T-helper 1 cell treated with Interleukin-12 subunit alpha and Interleukin-12 subunit beta and Interleukin-4 antibody, amounts not matched to agents 30 ng/mL and 1 ng/mL, for 36 hours (primary cell): Measurements from ENCODE around the gene PRR36. TPM values are rescaled to one million over a fixed set of nuclear protein-coding genes. Genes with fewer than 3 reads are reported as not detected.

Experiments
- intact Hi-C: fragments of 100-400 bp; cut with micrococcal nuclease; formaldehyde crosslinking; loops from one replicate; pipeline ENCODE4 v1.15.1; 2024
- total RNA-seq: library from RNA; stranded (reverse); gene quantifications from 2 replicates; pipeline ENCODE4 v1.2.3, GENCODE V29; 2022

The PRR36 gene
- total RNA-seq, 1 donor from 2014 or later: 0.34 TPM

DNA sequence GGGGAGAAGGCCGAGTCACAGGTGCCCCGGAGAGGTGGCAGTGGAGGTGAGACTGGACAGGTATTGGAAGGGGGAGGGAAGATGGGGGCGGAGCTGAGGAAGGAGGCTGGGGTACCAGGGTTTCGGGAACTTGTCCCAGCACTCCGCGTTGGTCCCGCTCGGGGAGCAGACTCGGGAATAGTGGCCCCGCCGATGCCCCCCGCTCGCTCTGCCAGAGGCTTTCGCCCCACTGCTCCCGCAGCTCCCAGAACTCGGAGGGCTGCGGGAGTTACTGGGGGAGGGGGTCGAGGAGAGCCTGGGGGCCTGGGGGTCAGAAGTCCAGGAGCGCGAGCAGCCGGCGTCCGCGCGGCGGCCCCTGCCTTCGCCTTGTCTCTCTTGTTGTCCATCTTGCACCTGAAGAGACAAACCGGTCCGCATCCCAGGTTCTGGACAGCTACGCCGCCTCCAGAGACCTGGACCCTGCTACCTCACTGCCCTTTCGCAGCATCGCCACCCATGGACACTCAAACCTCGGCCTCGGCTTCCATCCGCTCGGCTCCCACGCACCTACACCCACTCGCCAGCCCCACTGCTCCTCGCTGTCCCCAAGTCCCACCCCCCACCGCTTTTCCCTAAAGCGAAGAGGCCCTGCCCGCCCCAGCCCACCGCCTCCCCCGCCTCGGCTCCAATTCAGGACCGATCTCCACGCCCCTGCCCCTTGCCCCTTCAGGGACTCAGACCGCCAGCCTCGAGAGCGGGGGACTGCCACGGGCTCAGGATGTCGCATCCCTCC, 700 bp downstream of the PRR36 start:
- intact Hi-C loops: no loop called here

DNA sequence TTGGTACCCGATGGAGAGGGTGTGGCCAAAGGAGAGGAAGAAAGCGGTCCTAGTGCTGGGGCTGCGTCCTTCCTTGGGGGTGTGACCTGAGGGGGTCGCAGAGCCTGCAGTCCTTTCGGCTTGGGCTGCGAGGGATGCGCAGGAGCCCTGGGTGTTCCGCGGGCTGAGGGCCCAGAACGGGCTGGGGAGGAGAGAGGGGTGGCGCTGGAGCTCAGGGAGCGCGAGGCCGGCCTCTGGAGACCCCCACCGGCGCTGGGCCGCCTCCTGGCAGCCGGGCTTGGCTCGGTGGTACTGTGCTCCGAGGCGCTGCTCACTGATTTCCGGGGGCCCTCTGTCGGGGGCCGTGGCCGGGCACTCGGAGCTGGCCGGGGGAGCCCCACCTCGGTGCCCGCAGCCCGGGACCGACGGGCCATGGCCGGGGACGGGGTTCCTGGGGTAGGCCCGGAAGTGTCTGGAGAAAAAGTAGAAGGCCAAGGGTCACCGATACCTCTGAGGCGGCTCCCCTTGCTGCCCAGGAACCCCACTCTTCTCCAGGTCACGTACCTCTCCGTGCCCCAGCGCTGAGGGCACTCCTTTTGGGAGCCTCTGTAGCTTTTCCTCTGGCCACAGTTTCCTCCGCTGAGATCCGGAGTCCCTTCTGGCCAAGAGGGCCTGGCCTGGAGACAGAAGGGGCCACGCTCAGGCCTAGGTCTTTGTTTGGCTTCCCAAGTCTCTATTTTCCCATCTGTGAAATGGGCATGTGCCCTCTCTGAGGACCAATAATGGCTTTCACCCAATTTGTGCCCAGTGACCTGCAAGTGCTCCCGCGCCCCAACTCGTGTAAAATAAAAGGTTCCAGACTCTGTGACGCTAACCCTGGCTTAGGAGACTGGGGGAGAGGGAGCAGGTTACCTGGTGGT, 1.6 kb downstream of the PRR36 start:
- intact Hi-C loops: no loop called here

DNA sequence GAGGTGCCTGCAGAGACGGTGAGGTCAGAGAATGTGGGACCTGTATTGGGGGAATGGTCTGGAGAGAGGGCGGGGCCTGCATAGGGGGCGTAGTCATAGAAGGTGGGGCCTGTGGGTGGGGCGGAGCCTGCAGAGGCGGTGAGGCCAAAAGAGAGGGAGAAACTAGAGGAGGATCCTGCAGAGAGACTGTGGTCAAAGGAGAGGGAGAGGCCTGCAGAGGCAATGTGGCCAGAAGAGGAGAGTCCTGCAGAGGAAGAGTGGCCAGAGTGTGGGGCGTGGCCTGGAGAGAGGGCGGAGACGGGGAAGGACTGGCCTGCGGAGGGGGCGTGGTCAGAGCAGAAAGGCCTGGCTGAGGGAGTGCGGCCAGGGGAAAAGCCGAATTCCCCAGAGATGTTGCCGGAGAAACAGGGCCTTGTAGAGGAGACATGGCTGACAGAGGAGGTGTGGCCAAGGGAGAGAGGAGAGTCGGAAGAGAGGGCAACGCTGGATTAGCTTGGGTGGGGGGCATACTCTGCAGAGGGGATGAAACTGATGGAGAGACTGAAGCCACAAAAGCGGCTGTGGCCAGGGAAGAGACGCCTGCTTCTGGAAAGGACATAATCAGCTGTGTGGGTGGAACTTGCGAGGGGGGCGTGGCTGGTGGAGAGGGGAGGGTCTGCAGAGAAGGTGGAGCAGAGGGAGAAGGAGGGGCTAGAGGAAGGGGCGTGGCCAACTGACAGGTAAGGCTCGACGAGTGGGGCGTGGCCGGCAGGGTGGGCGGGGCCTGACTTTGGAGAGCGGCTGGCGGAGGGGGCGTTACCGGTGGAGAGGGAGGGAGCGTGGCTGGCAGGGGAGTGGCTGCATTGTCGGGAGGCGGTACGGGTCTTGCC, 2.5 kb downstream of the PRR36 start:
- intact Hi-C loops: loop anchor here (1.0 kb wide), 1 partner anchor 9 kb away; no protein-coding TSS in a partner anchor

DNA sequence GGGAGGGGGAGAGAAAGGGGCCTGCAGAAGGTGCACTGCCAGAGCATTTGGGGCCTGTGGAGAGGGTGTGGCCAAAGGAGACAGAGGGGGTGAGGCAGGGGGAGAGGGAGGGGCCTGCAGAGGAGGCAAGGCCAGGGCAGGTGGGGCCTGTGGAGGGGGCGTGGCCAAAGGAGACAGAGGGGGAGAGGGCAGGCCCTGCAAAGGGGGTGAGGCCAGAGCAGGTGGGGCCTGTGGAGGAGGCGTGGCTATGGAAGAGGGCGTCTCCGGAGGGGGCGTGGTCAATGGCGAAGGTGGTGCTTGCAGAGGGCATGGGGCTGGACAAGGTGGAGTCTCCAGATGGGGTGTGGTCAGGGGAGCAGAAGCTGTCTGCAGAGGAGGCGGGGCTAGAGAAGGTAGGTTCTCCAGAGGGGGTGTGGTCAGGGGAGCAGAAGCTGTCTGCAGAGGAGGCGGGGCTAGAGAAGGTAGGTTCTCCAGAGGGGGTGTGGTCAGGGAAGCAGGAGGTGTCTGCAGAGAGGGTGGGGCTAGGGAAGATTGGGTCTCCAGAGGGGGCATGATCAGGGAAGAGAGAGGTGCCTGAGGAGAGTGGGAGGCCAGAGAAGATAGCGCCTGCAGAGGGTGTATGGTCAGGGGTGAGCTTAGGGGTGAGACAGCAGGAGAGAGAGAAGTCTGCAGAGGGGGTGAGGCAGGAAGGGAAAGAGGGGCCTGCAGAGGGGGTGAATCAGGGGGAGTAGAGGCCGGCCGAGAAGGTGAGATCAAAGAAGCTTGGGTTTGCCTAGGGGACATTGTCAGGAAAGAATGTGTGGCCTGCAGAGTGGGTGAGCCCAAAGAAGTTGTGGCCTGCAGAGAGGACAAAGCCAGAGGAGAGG, 3.4 kb downstream of the PRR36 start:
- intact Hi-C loops: loop anchor here (1.0 kb wide), 1 partner anchor 9 kb away; no protein-coding TSS in a partner anchor

DNA sequence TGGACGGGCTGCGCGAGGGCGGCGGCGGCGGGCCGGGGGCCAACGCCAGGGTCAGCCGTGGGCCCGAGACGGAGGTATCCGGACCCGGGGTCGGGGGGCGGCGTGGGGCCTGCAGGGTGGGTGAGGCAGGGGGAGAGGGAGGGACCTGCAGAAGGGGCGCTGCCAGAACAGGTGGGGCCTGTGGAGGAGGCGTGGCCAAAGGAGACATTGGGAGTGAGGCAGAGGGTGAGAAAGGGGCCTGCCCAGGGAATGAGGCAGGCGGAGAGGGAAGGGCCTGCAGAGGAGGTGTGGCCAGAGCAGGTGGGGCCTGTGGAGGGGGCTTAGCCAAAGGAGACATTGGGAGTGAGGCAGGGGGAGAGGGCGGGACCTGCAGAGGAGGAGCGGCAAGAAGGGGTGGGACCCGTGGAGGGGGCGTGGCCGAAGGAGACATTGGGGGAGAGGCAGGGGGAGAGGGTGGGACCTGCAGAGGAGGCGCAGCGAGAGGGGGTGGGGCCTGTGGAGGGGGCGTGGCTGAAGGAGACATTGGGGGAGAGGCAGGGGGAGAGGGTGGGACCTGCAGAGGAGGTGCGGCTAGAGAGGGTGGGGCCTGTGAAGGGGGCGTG, 4.2 kb downstream of the PRR36 start:
- intact Hi-C loops: loop anchor here (1.0 to 2.0 kb wide), 8 partner anchors 17 to 671 kb away; partner anchors contain the start of genes MAP2K7, RAB11B, SNAPC2 and TRAPPC5

DNA sequence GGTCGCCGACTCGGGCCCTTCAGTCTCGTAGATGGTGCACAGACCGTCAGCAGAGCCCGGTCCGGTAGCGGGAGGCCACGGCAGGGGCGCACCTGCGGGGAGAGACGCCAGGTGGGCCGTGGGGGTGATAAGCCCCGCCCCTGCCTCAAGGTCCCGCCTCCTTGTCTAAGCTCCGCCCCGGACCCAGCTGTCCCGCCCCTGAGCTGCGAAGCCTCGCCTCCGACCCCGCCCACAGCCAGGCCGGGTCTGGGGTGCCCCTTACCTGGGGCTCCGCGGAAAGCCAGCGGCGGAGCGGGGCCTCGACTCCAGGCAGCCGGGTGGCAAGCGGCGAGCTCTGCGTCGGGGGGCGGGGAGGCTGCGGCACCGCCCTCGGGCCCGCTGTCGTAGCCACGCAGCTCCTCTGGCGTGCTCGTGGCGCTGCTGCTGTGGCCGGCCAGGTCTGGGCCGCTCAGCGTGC, 4.7 kb downstream of the PRR36 start:
- intact Hi-C loops: loop anchor here (1.0 to 2.0 kb wide), 8 partner anchors 16 to 671 kb away; partner anchors contain the start of genes MAP2K7, RAB11B, SNAPC2 and TRAPPC5

DNA sequence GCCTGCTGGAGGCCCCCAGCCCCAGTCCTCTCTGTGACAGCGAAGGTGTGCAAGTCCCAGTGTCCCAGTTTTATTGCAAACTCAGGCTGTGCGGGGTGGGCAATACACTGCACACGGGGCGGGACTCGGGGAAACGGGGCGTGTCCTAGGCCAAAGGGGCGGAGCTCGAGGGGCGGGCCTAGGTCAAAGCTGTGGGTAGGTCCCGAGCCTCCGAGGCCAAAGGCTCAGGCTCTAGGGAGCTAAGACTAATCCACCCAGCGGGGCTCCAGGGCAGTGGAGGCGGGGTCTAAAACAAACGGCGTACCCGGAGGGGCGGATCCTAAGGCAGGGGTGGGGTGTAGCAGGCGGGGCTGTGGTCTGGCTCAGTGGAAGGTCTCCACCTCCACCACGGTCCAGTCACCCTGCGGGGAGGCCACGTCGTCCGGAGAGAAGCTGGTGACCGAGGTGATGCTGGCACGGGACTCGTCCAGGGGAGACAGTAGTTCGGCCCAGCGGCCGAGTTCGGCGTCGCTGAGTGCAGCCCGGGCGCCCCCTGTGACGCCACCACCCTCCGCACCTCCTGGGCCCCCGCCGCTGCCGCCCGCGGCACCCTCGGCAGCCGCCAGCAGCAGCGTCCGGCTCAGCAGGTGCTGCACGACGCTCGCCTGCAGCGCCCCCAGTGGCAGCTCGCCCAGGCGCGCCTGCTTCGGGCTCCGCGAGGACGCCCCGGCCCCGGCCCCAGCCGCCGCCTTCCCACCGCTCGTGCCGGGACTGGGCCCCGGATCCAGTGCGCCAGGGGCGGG, 5.3 kb downstream of the PRR36 start:
- intact Hi-C loops: loop anchor here (1.0 to 2.0 kb wide), 8 partner anchors 16 to 670 kb away; partner anchors contain the start of genes MAP2K7, RAB11B, SNAPC2 and TRAPPC5

DNA sequence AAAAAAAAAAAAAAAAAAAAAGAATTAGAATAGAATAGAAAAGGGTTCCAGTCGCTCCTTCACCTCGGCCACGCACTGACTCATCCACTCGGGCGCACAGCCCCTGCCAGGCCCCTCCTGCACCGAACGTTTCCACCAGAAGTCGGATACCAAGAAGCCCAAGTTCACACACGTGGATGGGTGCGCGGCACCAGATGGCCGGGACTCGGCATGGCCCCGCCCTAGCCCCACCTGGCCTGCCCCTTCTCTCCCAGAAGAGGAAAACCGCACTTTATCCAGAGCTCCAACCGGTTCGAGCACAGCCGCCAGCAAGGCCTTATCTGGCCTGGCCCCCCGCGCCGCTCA, 5.9 kb downstream of the PRR36 start:
- intact Hi-C loops: loop anchor here (2.0 kb wide), 2 partner anchors 187 to 669 kb away; partner anchors contain the start of gene TRAPPC5

DNA sequence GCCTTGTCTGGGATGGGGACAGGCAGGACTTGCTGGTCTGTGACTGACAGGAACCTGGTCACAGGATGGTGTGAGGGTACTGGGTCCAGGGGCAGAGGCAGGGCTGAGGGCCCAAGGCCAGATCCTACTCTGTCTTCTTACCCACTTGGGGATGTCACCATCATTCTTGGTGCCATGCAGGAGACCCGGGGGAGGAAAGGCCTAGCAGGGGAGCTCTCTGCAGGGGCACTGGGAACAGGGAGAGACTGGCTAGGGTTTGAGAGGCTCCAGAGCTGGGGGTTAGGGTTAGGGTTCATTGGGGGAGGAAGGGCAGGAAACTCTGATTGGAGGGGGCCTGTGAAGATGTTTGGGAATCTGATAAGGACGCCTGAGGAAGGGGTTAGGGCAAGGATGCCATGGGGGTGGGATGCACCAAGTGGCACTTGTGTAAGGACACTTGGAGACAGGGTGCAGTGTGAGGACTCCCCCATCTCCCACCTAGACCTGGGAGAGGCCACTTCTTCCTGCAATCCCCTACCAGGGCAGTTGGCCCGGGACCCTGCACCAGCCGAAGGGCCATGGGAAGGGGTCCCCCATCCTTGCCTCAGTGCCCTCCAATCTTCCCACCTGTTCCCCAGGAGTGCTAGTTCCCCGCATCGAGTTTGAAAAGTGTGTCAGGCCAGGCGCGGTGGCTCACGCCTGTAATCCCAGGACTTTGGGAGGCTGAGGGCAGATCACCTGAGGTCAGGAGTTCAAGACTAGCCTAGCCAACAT, 6.9 kb downstream of the PRR36 start:
- intact Hi-C loops: no loop called here

DNA sequence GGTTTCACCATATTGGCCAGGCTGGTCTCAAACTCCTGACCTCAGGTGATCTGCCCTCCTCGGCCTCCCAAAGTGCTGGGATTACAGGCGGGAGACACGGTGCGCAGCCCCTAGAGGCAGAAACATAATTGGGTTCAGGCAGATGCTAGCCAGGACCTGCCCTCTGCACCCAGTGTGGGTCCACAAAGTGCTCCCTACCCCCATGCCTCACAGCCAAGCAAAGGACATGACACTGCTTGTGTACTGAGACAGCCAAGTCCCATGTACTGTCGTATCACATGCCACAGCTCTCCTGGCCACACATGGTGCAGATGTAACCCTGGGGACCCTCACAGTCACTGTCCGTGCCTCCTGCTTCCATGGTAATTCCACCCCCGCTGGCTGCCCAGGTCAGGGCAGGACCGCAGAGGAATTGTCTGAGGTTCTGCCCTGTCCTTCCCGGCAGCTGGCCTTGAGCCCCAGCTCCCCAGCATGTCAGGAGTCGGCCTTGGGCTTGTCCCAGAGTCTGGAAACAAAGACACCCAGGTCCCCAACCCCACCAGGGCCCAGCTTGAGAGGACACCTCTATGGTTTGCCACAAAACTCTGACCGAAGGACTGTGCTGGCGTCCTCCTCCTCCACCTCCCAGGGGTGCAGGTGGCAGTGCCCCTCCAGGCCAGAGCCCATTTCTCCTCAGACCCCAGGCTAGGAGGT, 7.6 kb downstream of the PRR36 start:
- intact Hi-C loops: no loop called here

DNA sequence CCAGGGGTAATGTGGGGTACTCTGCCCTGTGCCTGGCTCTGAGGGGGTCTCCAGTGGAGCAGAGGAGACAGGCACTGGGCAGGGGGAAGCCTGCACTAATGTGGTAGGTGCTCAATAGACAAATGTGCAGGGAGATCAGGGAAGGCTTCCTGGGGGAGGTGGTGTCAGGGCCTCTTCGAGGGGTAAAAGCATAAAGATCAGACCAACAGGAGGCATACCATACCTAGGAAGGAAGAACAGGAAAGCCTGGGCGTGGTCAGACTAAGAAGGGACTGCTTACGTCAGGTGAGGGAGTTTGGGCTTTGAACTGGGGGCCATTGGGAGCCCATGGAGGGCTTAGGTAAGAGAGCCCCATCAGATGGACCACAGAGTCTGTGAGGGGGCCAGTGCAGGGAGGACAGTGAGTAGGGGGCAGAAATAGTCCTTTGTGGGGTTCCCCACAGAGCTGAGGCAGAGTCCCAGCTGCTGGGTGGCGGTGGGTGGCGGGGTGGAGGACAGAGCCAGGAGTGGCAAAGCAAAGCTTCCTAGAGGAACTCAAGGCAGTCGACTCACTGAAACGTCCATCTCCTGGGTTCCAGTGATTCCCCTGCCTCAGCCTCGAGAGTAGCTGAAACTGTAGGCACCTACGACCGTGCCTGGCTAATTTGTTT, 8.8 kb downstream of the PRR36 start:
- intact Hi-C loops: no loop called here

DNA sequence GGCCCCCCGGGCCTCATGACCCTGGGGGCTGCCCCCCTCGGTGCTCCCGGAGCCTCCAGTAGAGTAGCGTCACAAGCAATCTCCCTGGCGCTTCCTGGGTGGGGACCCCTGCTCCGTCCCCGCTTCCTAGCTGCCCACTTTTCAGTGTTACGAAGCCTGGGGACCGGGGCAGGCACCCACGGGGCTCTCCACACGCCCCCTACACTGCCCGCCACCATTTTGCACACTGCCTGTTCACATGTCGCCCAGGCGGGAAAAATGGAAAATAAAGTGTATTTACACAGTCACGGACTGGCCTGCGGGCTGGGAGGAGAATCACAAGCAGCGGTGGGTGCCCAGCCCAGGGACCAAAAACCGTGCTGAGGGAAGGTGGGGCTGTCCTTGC, 9.5 kb downstream of the PRR36 start:
- intact Hi-C loops: no loop called here

DNA sequence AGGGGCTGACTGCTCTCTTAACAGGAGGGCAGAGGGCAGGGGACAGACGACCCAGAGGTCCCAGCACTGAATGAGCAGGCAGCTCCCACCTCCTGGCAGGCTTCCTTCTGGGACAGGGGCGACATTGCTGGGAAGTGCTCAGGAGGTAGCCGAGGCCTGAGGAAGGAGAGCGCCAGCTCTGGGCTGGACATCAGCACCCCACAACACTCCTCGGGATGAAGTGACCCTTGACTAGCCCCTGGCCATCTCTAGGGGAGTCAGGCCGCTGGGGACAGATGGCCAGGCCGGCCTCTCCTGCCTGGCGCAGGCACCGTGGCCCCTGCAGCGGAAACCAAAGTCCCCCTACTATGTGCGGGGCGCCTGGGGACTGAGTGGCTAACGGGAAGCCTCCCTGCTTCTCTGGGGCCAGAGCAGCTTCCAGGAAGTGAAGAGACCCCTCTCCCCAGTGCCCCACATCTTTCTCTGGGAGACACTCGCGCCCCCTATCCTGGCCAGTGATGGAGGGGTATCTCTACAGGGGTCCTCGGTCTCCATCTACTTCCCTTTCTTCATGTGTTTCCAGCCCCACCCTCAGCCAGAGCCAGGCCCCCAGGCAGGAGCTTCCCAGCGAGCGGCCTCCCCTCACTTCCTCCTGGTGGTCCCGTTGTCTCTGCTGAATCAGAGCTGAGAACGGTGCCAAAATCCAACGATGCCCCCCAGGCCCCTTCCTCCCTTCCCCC, 10.1 kb downstream of the PRR36 start:
- intact Hi-C loops: no loop called here

DNA sequence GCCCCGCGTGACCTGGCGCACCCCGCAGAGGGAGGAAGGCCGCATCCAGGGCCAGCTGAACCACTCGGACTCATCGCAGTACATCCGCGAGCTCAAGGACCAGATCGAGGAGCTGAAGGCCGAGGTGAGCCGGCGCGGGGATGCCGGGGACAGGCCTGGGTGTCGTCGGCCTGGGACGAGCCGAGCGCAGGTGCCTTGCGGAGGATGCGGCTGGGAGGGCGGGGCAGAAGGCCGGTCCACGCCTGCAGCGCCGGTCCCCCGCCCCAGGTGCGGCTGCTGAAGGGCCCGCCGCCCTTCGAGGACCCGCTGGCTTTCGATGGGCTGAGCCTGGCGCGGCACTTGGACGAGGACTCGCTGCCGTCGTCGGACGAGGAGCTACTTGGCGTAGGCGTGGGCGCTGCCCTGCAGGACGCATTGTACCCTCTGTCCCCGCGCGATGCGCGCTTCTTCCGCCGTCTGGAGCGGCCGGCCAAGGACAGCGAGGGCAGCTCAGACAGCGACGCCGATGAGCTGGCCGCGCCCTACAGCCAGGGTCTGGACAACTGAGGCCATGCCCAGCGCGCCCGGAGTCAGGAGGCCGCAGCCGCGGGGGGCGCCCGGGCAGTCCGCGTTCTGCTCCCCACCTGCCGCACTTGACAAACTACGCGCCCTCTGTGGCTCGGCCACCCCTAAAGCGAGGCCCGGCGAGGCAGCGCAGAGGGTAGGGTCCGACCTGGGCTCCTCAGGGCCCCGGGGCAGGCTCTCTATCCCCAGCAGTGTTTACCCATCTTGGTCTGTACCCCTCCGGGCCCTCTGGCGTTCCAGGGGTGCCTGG, 10.8 kb downstream of the PRR36 start:
- intact Hi-C loops: no loop called here

DNA sequence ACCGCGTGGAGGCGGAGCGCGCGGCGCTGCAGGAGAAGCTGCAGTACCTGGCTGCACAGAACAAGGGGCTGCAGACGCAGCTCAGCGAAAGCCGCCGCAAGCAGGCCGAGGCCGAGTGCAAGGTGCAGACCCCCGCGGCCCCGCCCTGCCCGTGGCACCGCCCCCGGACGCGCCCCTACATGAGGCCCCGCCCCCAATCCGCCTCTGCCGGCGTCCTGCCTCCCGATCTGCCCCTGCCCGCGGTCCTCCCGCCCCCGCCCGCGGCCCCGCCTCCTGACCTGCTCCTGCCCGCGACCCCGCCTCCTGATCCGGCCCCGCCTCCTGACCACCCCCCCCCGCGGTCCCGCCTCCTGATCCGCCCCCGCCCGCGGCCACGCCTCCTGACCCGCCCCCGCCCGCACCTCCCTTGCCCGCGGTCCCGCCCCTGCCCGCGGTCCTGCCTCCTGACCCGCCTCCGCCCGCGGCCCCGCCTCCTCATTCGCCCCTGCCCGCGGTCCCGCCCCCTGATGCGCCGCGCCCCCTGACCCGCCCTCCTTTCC, 11.7 kb downstream of the PRR36 start:
- intact Hi-C loops: loop anchor here (1.0 kb wide), 2 partner anchors 9 to 33 kb away; no protein-coding TSS in a partner anchor
